DOHH2 (cell line): ENCODE measurements around the gene KRTAP4-5.
"Not testable (repeated sequence)": the region's sequence is repeated elsewhere in the genome, so short reads cannot be mapped to it uniquely, and the experiment has no call there.

Experiments
- H3F3A ChIP-seq: fragments of 200-600 bp; sonication (generic), shearing (Covaris generic); 2 replicates; pipeline ENCODE4 v1.6.0; 2016; ENCODE audit warnings: antibody characterized with exemption, mild to moderate bottlenecking; ENCODE audit not compliant: control insufficient read depth, insufficient read depth
- H3K27ac ChIP-seq: fragments of 200-600 bp; sonication (generic); 2 replicates; pipeline ENCODE4 v1.5.1; 2014; ENCODE audit warnings: low read depth, mild to moderate bottlenecking, low read length, moderate library complexity
- H3K27me3 ChIP-seq: fragments of 200-600 bp; sonication (generic); 2 replicates; pipeline ENCODE4 v1.6.1; 2014; ENCODE audit warnings: mild to moderate bottlenecking, low read length, mixed read lengths; ENCODE audit not compliant: control insufficient read depth
- H3K36me3 ChIP-seq: fragments of 200-600 bp; sonication (generic); 2 replicates; pipeline ENCODE4 v1.6.1; 2014; ENCODE audit warnings: mild to moderate bottlenecking, low read length, moderate library complexity, mixed read lengths; ENCODE audit not compliant: control insufficient read depth
- H3K4me1 ChIP-seq: fragments of 200-600 bp; sonication (generic); 2 replicates; pipeline ENCODE4 v1.6.1; 2014; ENCODE audit warnings: mild to moderate bottlenecking, low read length, mixed read lengths; ENCODE audit not compliant: control insufficient read depth
- H3K4me2 ChIP-seq: fragments of 200-600 bp; sonication (generic); 2 replicates; pipeline ENCODE4 v1.6.0; 2014; ENCODE audit warnings: mild to moderate bottlenecking, low read length, moderate library complexity
- H3K4me3 ChIP-seq: fragments of 200-600 bp; sonication (generic); 2 replicates; pipeline ENCODE4 v1.5.1; 2014; ENCODE audit warnings: mild to moderate bottlenecking, low read length, mixed read lengths
- H3K79me2 ChIP-seq: fragments of 200-600 bp; sonication (generic); 2 replicates; pipeline ENCODE4 v1.6.1; 2014; ENCODE audit warnings: mild to moderate bottlenecking, low read length, mixed read lengths; ENCODE audit not compliant: control insufficient read depth
- H3K9me2 ChIP-seq: fragments of 200-600 bp; sonication (generic); replicated peaks from 2 replicates; pipeline ENCODE4 v1.6.1; 2014; ENCODE audit warnings: mild to moderate bottlenecking, low read length, mixed read lengths; ENCODE audit not compliant: control insufficient read depth
- H3K9me3 ChIP-seq: fragments of 200-600 bp; sonication (generic); 2 replicates; pipeline ENCODE4 v1.6.1; 2014; ENCODE audit warnings: antibody characterized with exemption, low read length, mixed read lengths; ENCODE audit not compliant: control insufficient read depth, insufficient read depth
- H4K20me1 ChIP-seq: fragments of 200-600 bp; sonication (generic); 2 replicates; pipeline ENCODE4 v1.6.0; 2014; ENCODE audit warnings: low read depth, mild to moderate bottlenecking, antibody characterized with exemption, low read length, moderate library complexity; ENCODE audit not compliant: control insufficient read depth, insufficient read depth
- CTCF ChIP-seq: fragments of 200-600 bp; sonication (generic); IDR thresholded peaks from one replicate; pipeline ENCODE4 v1.5.1; 2014; ENCODE audit warnings: antibody characterized with exemption, mild to moderate bottlenecking, low read depth, low read length; ENCODE audit not compliant: poor library complexity, severe bottlenecking
- EZH2phosphoT487 ChIP-seq: fragments of 200-600 bp; sonication (generic); IDR thresholded peaks from 2 replicates; pipeline ENCODE4 v1.6.1; 2017; ENCODE audit warnings: borderline replicate concordance, mild to moderate bottlenecking, antibody characterized with exemption, low read length, moderate library complexity, mixed read lengths

KRTAP4-5 gene

GRCh38 chr17:41153856-41154255 lies 4.2 kb upstream of the KRTAP4-5 start:
- TF ChIP-seq EZH2phosphoT487: no peak
- TF ChIP-seq CTCF: no peak
- Histone ChIP-seq H3K9me2 (no peaks in the 10 kb centered on the region), H3K36me3 (no peaks in the 10 kb centered on the region), H3K27ac (no peak overlapping the region), H4K20me1 (no peaks in the 10 kb centered on the region), H3K79me2 (no peaks in the 10 kb centered on the region), H3K4me3 (no peak overlapping the region), H3K4me2 (no peak overlapping the region), H3F3A (no peaks in the 10 kb centered on the region), H3K4me1 (peaks cover 21% of the 10 kb centered on the region), H3K27me3 (no peaks in the 10 kb centered on the region), H3K9me3 (no peaks in the 10 kb centered on the region)

- TF ChIP-seq EZH2phosphoT487 (no peak), CTCF (no peak)
- Histone ChIP-seq H3K27me3 (no peaks in the 10 kb centered on the region), H3K4me3 (no peak overlapping the region)
Observed at GRCh38 chr17:41151525-41151924, 1.9 kb upstream of the KRTAP4-5 start.

GRCh38 chr17:41150026-41150425 lies 401 bp upstream of the KRTAP4-5 start:
- H3K4me3 ChIP-seq: no peak overlapping the region
- no peaks in the 10 kb centered on the region for H3K9me2 ChIP-seq
- peak overlapping the region; percentile 30 for H3K4me2 ChIP-seq
- no peak for TF ChIP-seq CTCF
- TF ChIP-seq EZH2phosphoT487: no peak
- H3K36me3 ChIP-seq: no peaks in the 10 kb centered on the region
- H3K27me3 ChIP-seq: no peaks in the 10 kb centered on the region
- H3K27ac ChIP-seq: no peak overlapping the region
- H3K79me2 ChIP-seq: no peaks in the 10 kb centered on the region
- no peaks in the 10 kb centered on the region for H3K9me3 ChIP-seq
- H3F3A ChIP-seq: no peaks in the 10 kb centered on the region
- peaks cover 21% of the 10 kb centered on the region for H3K4me1 ChIP-seq
- no peaks in the 10 kb centered on the region for H4K20me1 ChIP-seq

More at GRCh38 chr17:41151525-41151924, 1.9 kb upstream of the KRTAP4-5 start:
- Histone ChIP-seq H3K36me3 (no peaks in the 10 kb centered on the region), H3K79me2 (no peaks in the 10 kb centered on the region), H3K9me2 (no peaks in the 10 kb centered on the region), H3K27ac (no peak overlapping the region), H3F3A (no peaks in the 10 kb centered on the region), H3K9me3 (no peaks in the 10 kb centered on the region), H3K4me2 (no peak overlapping the region), H4K20me1 (no peaks in the 10 kb centered on the region), H3K4me1 (peaks cover 21% of the 10 kb centered on the region)

- not testable (repeated sequence) for H3K4me2 ChIP-seq, H3K27me3 ChIP-seq, H3K79me2 ChIP-seq, H3F3A ChIP-seq, H3K27ac ChIP-seq, H3K9me3 ChIP-seq, H3K9me2 ChIP-seq, H3K36me3 ChIP-seq, H4K20me1 ChIP-seq, H3K4me3 ChIP-seq
- peaks cover 21% of the 10 kb centered on the region for H3K4me1 ChIP-seq
Observed at GRCh38 chr17:41148971-41149651, 514 bp downstream of the KRTAP4-5 start.
